Sciatic nerve (tissue), 2 donors: Measurements from ENCODE around the gene DUSP22. TPM values are rescaled to one million over a fixed set of nuclear protein-coding genes. Genes with fewer than 3 reads are reported as not detected.
A peak's percentile ranks its signal among the peaks of the same experiment; 100 is the strongest.
"Not testable (repeated sequence)": the region's sequence is repeated elsewhere in the genome, so short reads cannot be mapped to it uniquely, and the experiment has no call there.

Experiments
- ATAC-seq: fragments of 200-7000 bp; cut with Tn5 transposase; one replicate; pipeline ENCODE4 v1.9.1; 2020; ENCODE audit warnings: mild to moderate bottlenecking, moderate library complexity
- DNase-seq: peaks from one replicate; pipeline ENCODE4 v3.0.0-alpha.2; 2020; ENCODE audit warnings: low spot score
- intact Hi-C: fragments of 100-400 bp; cut with DNase I; formaldehyde crosslinking; loops from one replicate; pipeline ENCODE4 v1.14.2; 2022
- total RNA-seq: library from RNA; stranded (reverse); fragmentation: NEBNext Ultra II Directional; extraction: Animal tissue kit (Norgen Biotek cat#: 25700); gene quantifications from one replicate; pipeline ENCODE4 v1.2.1, GENCODE V29; 2021
- donor health status: DM: no; HTN: no; CAD: no.
- donor health status: DM: no; HTN: no; CAD: no.

DUSP22 gene
- total RNA-seq, 1 donor from 2014 or later, result 62.2 TPM

- DNase-seq, result no peak
- ATAC-seq, result peak; percentile 57
- intact Hi-C loops, result no loop called here
Measured at GRCh38 chr6:366389-367297, 74.4 kb downstream of the DUSP22 start.

DNA sequence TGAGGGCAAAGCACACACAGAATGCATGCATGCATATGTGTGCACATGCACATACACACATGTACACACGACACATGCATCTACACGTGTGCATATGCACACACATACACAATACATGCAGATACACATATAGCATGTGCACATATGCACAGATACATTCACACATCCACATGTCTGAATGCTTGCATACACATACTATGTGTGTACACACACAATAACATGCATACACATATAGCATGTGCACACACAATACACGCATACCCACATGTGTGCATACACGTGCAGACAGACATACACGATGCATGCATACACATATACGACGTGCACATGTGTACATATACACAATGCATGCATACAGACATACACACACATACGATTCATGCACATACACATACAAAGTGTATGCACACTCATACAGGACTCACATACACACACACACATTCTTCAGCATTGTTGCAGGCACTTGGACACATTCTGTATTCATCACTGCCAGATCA is 75.1 kb downstream of the DUSP22 start:
- DNase-seq, result no peak
- ATAC-seq, result no peak
- intact Hi-C loops, result no loop called here

- intact Hi-C loops, result no loop called here
- DNase-seq (no peak), ATAC-seq (no peak)
Measured at GRCh38 chr6:367891-368630, 75.8 kb downstream of the DUSP22 start.

- intact Hi-C loops, result no loop called here
- DNase-seq (no peak), ATAC-seq (no peak)
Measured at GRCh38 chr6:369559-370431, 77.5 kb downstream of the DUSP22 start.

DNA sequence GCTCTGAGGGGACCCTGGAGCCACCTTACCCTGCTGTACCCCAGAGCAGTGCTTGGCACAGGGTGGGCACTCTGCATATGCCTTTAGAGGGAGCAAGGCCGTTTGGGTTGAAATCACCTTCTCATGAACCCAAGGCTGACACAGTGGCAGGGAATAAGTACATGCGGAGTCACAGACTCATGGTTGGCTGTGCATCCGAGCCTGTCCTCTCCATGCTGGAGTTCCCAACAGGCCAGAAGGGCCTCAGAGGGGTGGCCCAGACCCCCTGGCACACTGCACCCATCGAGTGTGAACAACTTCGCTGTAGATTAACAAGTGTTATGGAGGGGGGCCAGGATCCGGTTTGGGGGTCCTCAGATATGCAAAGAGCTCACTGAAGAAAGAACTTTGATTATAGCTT is 78.3 kb downstream of the DUSP22 start:
- intact Hi-C loops, result no loop called here
- ATAC-seq (no peak), DNase-seq (no peak)

- peak; percentile 45 for DNase-seq
- intact Hi-C loops, ATAC-seq: not testable (repeated sequence)
Measured at GRCh38 chr6:371851-372250, 79.6 kb downstream of the DUSP22 start.

GRCh38 chr6:372336-372911 is 80.1 kb downstream of the DUSP22 start:
- DNase-seq (peak; percentile 65), ATAC-seq (peak; percentile 33)
- intact Hi-C loops, result no loop called here

DNA sequence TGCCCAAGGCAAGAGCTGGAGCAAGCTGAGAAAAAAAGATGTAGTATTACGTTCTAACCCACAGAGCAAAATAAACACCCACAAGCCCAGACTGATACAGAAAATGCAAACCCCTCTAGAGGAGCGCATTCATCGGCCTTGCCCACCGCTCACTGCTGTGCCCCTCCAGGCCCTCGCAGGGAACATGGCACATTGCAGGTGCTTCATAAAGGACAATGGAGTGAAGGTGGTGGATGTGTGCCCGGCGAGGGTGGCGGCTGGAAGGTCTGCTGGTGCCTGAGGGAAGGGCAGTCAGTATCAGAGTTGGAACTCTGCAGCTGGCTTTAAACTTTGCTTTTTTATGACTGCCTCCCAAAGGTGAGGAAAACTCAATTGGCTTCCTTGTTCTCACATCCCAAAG is 80.7 kb downstream of the DUSP22 start:
- ATAC-seq (no peak), DNase-seq (peak; percentile 54)
- intact Hi-C loops, result no loop called here

DNA sequence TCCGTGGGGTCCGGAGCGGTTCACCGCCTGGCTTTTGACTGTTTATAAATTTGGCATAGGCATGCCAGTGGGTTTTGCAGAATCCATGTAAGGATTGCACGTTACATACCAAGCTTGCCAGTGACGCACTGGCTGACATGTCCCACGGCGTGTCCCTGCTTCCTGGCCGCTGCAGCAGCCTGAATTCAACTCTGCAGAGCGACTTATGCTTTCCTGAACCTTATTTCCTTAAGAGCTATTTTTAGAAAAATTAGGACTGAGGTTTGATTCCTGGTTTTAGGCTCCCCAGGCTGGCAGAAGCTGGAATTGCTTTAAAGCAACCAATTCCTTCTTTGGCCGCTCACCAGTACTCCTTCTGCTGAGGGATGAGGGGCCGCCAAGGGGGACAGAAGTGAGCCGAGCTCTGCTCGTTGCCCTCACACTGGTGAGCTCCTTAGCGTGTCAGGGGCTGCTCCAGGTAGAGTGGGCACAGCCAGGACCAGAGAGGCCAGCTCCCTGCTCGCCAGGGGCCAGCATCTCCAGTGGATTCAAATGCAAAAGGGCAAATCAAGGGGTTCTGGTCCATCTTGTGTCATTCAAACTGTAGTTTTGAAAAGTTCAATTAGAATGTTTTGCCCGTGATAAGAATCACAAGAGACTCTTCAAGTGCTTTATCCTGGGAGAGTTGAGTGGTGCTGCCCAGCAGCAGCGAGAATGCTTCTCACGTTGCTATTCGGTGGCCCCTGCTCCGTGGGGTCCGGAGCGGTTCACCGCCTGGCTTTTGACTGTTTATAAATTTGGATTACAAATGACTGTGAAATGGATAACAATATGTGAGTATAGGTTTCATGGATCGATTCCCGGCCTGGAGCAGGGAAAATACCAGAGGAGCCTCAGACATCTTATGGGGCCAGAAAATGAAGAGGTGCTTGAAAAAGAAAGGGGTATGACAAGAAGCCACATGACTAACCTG is 81.8 kb downstream of the DUSP22 start:
- peak; percentile 44 for ATAC-seq
- intact Hi-C loops, result no loop called here
- DNase-seq, result peak; percentile 62

DNA sequence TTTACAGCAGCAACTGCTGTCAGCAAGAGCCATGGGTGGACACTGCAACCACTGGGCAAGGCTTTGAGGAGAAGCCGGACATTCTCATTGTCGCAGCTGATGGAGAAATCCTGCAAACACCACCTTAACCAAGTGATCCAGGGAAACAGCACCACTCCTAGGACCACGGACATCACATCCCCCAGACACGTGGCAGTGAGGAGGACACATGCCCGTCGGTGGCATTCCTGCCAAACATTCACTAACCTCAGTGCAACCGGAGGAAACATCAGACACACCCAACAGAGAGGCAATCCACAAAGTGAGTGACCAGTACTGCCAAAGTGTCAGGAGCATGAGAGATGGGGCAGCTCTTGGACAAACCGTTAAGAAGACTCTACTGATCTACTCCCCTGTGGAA is 82.7 kb downstream of the DUSP22 start:
- intact Hi-C loops, result no loop called here
- peak; percentile 54 for DNase-seq
- ATAC-seq, result no peak

- peak; percentile 56 for DNase-seq
- intact Hi-C loops, result no loop called here
- no peak for ATAC-seq
Measured at GRCh38 chr6:376827-377640, 84.7 kb downstream of the DUSP22 start.

DNA sequence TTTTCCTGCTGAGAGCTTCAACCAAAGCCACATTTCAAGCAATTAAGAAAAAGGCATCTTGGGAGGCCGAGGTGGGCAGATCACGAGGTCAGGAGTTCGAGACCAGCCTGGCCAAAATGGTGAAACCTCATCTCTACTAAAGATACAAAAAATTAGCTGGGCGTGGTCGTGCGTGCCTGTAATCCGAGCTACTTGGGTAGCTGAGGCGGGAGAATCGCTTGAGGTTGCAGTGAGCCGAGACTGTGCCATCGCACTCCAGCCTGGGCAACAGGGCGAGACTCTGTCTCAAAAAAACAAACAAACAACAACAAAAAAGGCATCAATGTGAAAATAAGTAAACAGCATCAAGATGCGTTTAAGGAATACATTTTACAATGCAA is 85.3 kb downstream of the DUSP22 start:
- ATAC-seq, result not testable (repeated sequence)
- DNase-seq, result peak; percentile 53

DNA sequence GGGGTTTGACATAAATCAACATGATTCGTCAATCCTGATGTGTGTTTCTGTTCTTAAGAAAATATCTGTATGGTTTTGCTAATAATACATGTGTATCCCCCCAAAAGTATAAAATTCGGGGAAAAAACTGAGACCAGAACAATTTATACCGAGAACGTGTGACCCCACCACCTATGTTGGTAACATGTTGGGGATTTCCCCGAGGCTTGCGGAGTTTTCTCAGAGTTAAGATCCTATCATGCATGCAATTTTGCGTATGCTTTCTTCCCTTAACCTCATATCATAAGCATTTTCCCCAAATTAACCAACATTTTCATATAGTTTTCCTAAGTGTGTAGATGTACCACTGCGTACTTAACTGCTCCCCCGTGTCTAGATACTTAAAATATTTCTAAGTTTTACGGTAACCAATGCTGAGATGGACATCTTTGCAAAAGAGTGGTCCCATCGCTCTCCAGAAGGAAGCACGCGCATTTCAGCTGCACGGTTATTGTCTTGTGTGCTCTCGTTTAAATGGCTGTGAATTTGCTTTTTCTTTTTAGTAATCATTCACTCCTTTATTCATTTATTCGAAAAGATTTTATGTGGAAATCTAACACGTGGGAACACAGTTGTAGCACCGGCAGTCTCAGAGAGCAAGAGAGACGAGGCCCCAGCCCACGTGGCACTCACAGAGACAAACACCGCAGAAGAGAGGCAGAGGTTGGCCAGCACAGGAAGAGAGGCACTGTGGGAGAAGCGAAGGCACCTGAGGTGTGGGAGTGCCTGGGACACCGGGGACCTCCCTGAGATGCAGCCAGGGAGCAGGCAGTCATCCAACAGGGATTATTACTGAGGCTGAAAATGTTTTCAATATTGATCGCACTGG is 86.0 kb downstream of the DUSP22 start:
- DNase-seq (peak; percentile 55), ATAC-seq (no peak)
- intact Hi-C loops, result no loop called here

More for the DNA sequence above, 85.3 kb downstream of the DUSP22 start:
- intact Hi-C loops, result not testable (repeated sequence)

GRCh38 chr6:378958-379409 is 86.7 kb downstream of the DUSP22 start:
- DNase-seq, result peak; percentile 62
- intact Hi-C loops, result no loop called here
- no peak for ATAC-seq

DNA sequence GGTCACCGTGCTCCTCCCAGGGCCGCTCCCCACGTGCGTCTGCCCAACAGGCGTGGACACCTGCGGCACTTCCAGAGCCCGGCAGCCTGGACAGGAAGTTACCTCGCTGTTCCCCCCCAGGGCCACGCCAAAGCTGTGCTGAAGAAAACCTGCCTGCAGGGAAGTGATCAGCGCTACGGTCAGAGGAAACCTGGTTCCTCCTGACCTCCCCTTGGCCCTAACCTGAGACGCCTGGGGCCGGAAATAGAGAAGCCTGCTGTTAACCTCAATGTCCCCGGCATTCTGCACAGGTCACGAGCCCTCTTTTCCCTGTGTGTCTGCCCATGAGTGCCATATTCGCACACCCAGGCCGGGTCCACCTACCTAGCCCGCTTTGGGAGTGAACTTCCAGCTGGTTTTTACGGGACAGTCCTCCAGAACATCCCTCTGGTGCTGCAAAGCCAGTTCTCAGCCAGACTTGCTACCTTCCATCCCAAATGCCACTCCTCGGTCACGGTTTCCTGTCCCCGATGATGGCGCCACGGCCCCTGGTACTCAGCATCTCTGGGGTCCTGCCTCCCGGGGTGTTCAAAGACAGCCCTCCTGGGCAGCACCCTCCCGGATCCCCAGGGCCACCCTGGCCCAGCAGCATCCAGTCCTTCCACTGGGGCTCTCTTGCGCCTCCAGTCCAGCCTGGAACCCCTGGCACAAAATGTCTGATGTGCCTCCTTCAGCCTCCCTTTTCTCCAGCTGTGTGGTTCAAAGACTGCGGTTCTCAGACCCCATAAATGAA is 87.3 kb downstream of the DUSP22 start:
- ATAC-seq, result peak; percentile 23
- DNase-seq, result peak; percentile 62

More for the DNA sequence above, 87.3 kb downstream of the DUSP22 start:
- intact Hi-C loops, result no loop called here
